Tibial nerve (tissue), 3 donors: ENCODE data around the gene MAGI1.

Experiments
- POLR2A ChIP-seq, 2 donors: fragments of 450-650 bp; IDR thresholded peaks; one replicate each; pipeline ENCODE4 v1.6.1; 2017; ENCODE audit warnings: antibody characterized with exemption in 2 of 2, mild to moderate bottlenecking in 2 of 2, moderate library complexity in 2 of 2
- TF ChIP-seq, protein P1 (sequence below), 5 experiments: fragments of 200-600 bp in 3 of 5; fragments of 450-650 bp in 2 of 5; sonication (generic) in 3 of 5; IDR thresholded peaks; one replicate each; pipeline ENCODE4 v1.5.1; 2016 to 2019; ENCODE audit warnings: antibody characterized with exemption in 5 of 5, mild to moderate bottlenecking in 3 of 5, moderate library complexity in 2 of 5

DNA sequence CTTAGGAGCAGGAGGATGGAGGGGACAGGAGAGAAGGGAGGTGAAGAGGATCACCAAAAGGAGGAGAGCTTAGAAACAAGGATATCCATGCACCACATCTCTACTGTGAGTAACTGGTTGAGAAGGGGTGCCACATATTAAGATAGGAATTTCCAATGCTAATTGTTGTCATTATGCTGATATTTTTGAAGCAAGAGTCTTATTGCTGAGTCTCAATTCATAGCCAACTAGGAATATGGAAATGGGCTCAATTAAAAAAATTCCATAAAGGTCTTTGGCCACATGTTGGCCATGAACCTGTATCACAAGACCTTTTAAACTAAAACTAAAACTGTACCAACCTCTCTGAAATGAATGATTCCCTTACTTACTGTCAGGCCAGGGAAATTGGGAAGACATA is 642.6 kb downstream of the MAGI1 start:
- TF ChIP-seq, protein P1, sequence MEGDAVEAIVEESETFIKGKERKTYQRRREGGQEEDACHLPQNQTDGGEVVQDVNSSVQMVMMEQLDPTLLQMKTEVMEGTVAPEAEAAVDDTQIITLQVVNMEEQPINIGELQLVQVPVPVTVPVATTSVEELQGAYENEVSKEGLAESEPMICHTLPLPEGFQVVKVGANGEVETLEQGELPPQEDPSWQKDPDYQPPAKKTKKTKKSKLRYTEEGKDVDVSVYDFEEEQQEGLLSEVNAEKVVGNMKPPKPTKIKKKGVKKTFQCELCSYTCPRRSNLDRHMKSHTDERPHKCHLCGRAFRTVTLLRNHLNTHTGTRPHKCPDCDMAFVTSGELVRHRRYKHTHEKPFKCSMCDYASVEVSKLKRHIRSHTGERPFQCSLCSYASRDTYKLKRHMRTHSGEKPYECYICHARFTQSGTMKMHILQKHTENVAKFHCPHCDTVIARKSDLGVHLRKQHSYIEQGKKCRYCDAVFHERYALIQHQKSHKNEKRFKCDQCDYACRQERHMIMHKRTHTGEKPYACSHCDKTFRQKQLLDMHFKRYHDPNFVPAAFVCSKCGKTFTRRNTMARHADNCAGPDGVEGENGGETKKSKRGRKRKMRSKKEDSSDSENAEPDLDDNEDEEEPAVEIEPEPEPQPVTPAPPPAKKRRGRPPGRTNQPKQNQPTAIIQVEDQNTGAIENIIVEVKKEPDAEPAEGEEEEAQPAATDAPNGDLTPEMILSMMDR (IDR thresholded peaks at IDR 0.05) = no peak
- no peak for TF ChIP-seq POLR2A (IDR thresholded peaks at IDR 0.05)
